ENCODE data around the gene PLCB4.

The PLCB4 gene

DNA sequence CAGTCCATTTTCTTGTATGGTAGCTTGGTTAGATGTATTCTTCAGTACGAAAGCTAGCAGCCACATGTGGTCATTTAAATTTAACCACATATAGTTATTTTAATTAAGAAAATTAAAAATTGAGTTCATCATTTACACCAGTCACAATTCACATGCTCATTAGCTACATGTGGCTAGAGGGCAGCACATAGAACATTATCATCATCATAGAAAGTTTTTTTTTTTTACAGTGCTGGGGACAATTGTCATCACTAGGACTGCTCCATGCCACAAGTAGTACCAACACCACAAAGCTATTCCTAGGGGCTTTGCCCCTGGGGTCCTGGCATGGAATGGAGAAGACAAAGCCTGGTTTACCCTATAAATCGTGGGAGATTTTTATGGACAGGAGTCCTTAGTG is 30.5 kb downstream of the PLCB4 start:
- Histone ChIP-seq H2BK12ac (ENCODE audit: low read length) (no peak overlapping the region), H3K27ac (replicated peaks; ENCODE audit: low read length) (no peak overlapping the region), H3K4me3 (ENCODE audit: low read length in 2 of 2) (no peak overlapping the region), H4K91ac (ENCODE audit: low read depth, low read length, poor library complexity) (no peak overlapping the region), H3K23ac (ENCODE audit: low read depth, low read length, poor library complexity) (no peak overlapping the region), H2BK120ac (ENCODE audit: low read depth, low read length) (no peak overlapping the region), H3K79me1 (ENCODE audit: low read depth, low read length) (no peaks in the 10 kb centered on the region), H3K4ac (ENCODE audit: low read length) (no peak overlapping the region), H3K4me1 (ENCODE audit: control insufficient read depth in 2 of 2, insufficient read depth in 1 of 2, low read depth in 1 of 2, low read length in 2 of 2) (no peaks in the 10 kb centered on the region), H3K27me3 (ENCODE audit: control insufficient read depth in 3 of 3, insufficient read depth in 3 of 3, low read depth in 1 of 3, low read length in 3 of 3) (no peaks in the 10 kb centered on the region), H2AK5ac (ENCODE audit: low read depth, low read length) (no peak overlapping the region), H3K9me3 (replicated peaks in 1 of 2; ENCODE audit: control insufficient read depth in 2 of 2, insufficient read depth in 1 of 2, low read depth in 1 of 2, low read length in 2 of 2) (no peaks in the 10 kb centered on the region), H3K14ac (ENCODE audit: low read length) (no peak overlapping the region), H2BK15ac (ENCODE audit: low read length) (no peak overlapping the region), H3K9ac (ENCODE audit: low read depth, low read length, poor library complexity) (no peak overlapping the region), H2BK5ac (ENCODE audit: low read length) (no peak overlapping the region), H3K18ac (ENCODE audit: low read length) (no peak overlapping the region), H4K8ac (ENCODE audit: low read depth, low read length) (no peak overlapping the region), H2AFZ (ENCODE audit: low read length) (no peak overlapping the region), H3K4me2 (ENCODE audit: insufficient read depth, low read length, poor library complexity, severe bottlenecking) (no peak overlapping the region), H3K36me3 (replicated peaks in 1 of 2; ENCODE audit: control insufficient read depth in 2 of 2, insufficient read depth in 2 of 2, low read length in 2 of 2) (no peaks in the 10 kb centered on the region)
- WGBS, 2 donors (ENCODE audit: extremely low coverage in 2 of 2, insufficient read length in 2 of 2, insufficient replicate concordance in 1 of 2), result no CpG with 5 or more reads among the region's 2 CpGs
- no peak for DNase-seq (ENCODE audit: low spot score)

DNA sequence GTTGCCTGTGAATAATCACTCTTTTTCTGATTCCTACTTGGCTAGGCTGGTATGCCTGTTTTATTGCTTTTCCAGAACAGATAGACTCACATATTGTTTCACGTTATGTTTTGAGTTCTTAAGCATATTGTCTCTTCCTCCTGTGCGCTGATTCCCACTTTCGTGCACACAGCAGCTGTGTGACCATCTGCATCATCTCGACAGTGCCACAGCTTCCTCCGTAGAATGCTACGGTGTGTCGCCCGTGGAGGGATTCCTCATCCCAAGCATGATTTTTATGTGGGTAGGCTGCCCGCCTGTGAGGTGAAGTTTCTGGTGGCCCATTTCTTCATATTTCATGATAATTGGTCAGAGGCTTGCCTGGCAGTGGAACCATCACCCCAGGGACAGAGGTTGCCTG is 31.8 kb downstream of the PLCB4 start:
- no peaks in the 10 kb centered on the region for H3K79me1 ChIP-seq (ENCODE audit: low read depth, low read length)
- no peak overlapping the region for H3K4me2 ChIP-seq (ENCODE audit: insufficient read depth, low read length, poor library complexity, severe bottlenecking)
- H3K9ac ChIP-seq (ENCODE audit: low read depth, low read length, poor library complexity), result no peak overlapping the region
- H3K14ac ChIP-seq (ENCODE audit: low read length), result no peak overlapping the region
- no peak overlapping the region for H3K4ac ChIP-seq (ENCODE audit: low read length)
- WGBS, 2 donors (ENCODE audit: extremely low coverage in 2 of 2, insufficient read length in 2 of 2, insufficient replicate concordance in 1 of 2), result no CpG with 5 or more reads among the region's 9 CpGs
- H3K4me3 ChIP-seq (ENCODE audit: low read length in 2 of 2), result no peak overlapping the region
- H4K8ac ChIP-seq (ENCODE audit: low read depth, low read length), result no peak overlapping the region
- no peak overlapping the region for H2AK5ac ChIP-seq (ENCODE audit: low read depth, low read length)
- no peak overlapping the region for H3K23ac ChIP-seq (ENCODE audit: low read depth, low read length, poor library complexity)
- H3K27ac ChIP-seq (replicated peaks; ENCODE audit: low read length), result no peak overlapping the region
- no peak overlapping the region for H2BK120ac ChIP-seq (ENCODE audit: low read depth, low read length)
- H2BK12ac ChIP-seq (ENCODE audit: low read length), result no peak overlapping the region
- DNase-seq (ENCODE audit: low spot score), result no peak
- no peak overlapping the region for H3K18ac ChIP-seq (ENCODE audit: low read length)
- no peak overlapping the region for H2BK15ac ChIP-seq (ENCODE audit: low read length)
- H3K9me3 ChIP-seq (replicated peaks in 1 of 2; ENCODE audit: control insufficient read depth in 2 of 2, insufficient read depth in 1 of 2, low read depth in 1 of 2, low read length in 2 of 2), result no peaks in the 10 kb centered on the region
- no peak overlapping the region for H2AFZ ChIP-seq (ENCODE audit: low read length)
- no peaks in the 10 kb centered on the region for H3K27me3 ChIP-seq (ENCODE audit: control insufficient read depth in 3 of 3, insufficient read depth in 3 of 3, low read depth in 1 of 3, low read length in 3 of 3)
- H4K91ac ChIP-seq (ENCODE audit: low read depth, low read length, poor library complexity), result no peak overlapping the region
- H2BK5ac ChIP-seq (ENCODE audit: low read length), result no peak overlapping the region
- H3K36me3 ChIP-seq (replicated peaks in 1 of 2; ENCODE audit: control insufficient read depth in 2 of 2, insufficient read depth in 2 of 2, low read length in 2 of 2), result no peaks in the 10 kb centered on the region
- H3K4me1 ChIP-seq (ENCODE audit: control insufficient read depth in 2 of 2, insufficient read depth in 1 of 2, low read depth in 1 of 2, low read length in 2 of 2), result no peaks in the 10 kb centered on the region

- no peak overlapping the region for H3K4me3 ChIP-seq (ENCODE audit: low read length in 2 of 2)
Observed at GRCh38 chr20:9102456-9102855, 33.6 kb downstream of the PLCB4 start.

DNA sequence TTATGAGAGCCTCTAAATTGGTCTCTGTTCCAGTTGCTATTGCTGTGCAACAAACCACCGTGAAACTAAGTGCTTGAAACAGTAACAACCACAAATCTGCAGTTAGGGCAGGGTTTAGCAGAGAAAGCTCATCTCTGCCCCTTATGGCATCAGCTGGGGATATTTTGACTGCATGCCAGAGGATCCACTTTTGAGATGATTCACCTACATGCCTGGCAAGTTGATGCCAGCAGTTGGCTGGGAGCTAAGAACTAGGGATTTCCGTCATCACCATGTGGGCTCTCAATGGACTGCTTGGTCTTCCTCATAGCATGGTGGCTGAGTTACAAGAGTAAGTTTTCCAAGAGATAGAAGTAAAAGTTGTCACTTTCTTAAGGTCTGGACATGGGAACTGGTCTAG is 35.1 kb downstream of the PLCB4 start:
- Histone ChIP-seq H2BK15ac (ENCODE audit: low read length) (no peak overlapping the region), H3K27me3 (ENCODE audit: control insufficient read depth in 3 of 3, insufficient read depth in 3 of 3, low read depth in 1 of 3, low read length in 3 of 3) (no peaks in the 10 kb centered on the region), H3K14ac (ENCODE audit: low read length) (no peak overlapping the region), H3K23ac (ENCODE audit: low read depth, low read length, poor library complexity) (no peak overlapping the region), H2BK12ac (ENCODE audit: low read length) (no peak overlapping the region), H3K4me1 (ENCODE audit: control insufficient read depth in 2 of 2, insufficient read depth in 1 of 2, low read depth in 1 of 2, low read length in 2 of 2) (no peaks in the 10 kb centered on the region), H3K9me3 (replicated peaks in 1 of 2; ENCODE audit: control insufficient read depth in 2 of 2, insufficient read depth in 1 of 2, low read depth in 1 of 2, low read length in 2 of 2) (no peaks in the 10 kb centered on the region), H3K9ac (ENCODE audit: low read depth, low read length, poor library complexity) (no peak overlapping the region), H2BK5ac (ENCODE audit: low read length) (no peak overlapping the region), H4K8ac (ENCODE audit: low read depth, low read length) (no peak overlapping the region), H3K4me2 (ENCODE audit: insufficient read depth, low read length, poor library complexity, severe bottlenecking) (no peak overlapping the region), H3K4me3 (ENCODE audit: low read length in 2 of 2) (no peak overlapping the region), H3K4ac (ENCODE audit: low read length) (no peak overlapping the region), H2BK120ac (ENCODE audit: low read depth, low read length) (no peak overlapping the region), H2AFZ (ENCODE audit: low read length) (no peak overlapping the region), H3K79me1 (ENCODE audit: low read depth, low read length) (no peaks in the 10 kb centered on the region), H4K91ac (ENCODE audit: low read depth, low read length, poor library complexity) (no peak overlapping the region), H3K27ac (replicated peaks; ENCODE audit: low read length) (no peak overlapping the region), H2AK5ac (ENCODE audit: low read depth, low read length) (no peak overlapping the region), H3K18ac (ENCODE audit: low read length) (no peak overlapping the region), H3K36me3 (replicated peaks in 1 of 2; ENCODE audit: control insufficient read depth in 2 of 2, insufficient read depth in 2 of 2, low read length in 2 of 2) (no peaks in the 10 kb centered on the region)
- no peak for DNase-seq (ENCODE audit: low spot score)
- no CpG with 5 or more reads among the region's 2 CpGs for WGBS, 2 donors (ENCODE audit: extremely low coverage in 2 of 2, insufficient read length in 2 of 2, insufficient replicate concordance in 1 of 2)

More at GRCh38 chr20:9102456-9102855, 33.6 kb downstream of the PLCB4 start:
- H2BK12ac ChIP-seq (ENCODE audit: low read length), result no peak overlapping the region
- no peaks in the 10 kb centered on the region for H3K36me3 ChIP-seq (replicated peaks in 1 of 2; ENCODE audit: control insufficient read depth in 2 of 2, insufficient read depth in 2 of 2, low read length in 2 of 2)
- H3K4me1 ChIP-seq (ENCODE audit: control insufficient read depth in 2 of 2, insufficient read depth in 1 of 2, low read depth in 1 of 2, low read length in 2 of 2), result no peaks in the 10 kb centered on the region
- H3K14ac ChIP-seq (ENCODE audit: low read length), result no peak overlapping the region
- H3K9me3 ChIP-seq (replicated peaks in 1 of 2; ENCODE audit: control insufficient read depth in 2 of 2, insufficient read depth in 1 of 2, low read depth in 1 of 2, low read length in 2 of 2), result no peaks in the 10 kb centered on the region
- no peak overlapping the region for H2BK5ac ChIP-seq (ENCODE audit: low read length)
- H3K79me1 ChIP-seq (ENCODE audit: low read depth, low read length), result no peaks in the 10 kb centered on the region
- no peak overlapping the region for H3K4me2 ChIP-seq (ENCODE audit: insufficient read depth, low read length, poor library complexity, severe bottlenecking)
- no peak overlapping the region for H2AFZ ChIP-seq (ENCODE audit: low read length)
- H3K18ac ChIP-seq (ENCODE audit: low read length), result no peak overlapping the region
- H3K4ac ChIP-seq (ENCODE audit: low read length), result no peak overlapping the region
- no peak overlapping the region for H3K27ac ChIP-seq (replicated peaks; ENCODE audit: low read length)
- no peaks in the 10 kb centered on the region for H3K27me3 ChIP-seq (ENCODE audit: control insufficient read depth in 3 of 3, insufficient read depth in 3 of 3, low read depth in 1 of 3, low read length in 3 of 3)
- no peak overlapping the region for H2BK15ac ChIP-seq (ENCODE audit: low read length)
- no peak overlapping the region for H4K91ac ChIP-seq (ENCODE audit: low read depth, low read length, poor library complexity)
- no peak for DNase-seq (ENCODE audit: low spot score)
- no peak overlapping the region for H3K9ac ChIP-seq (ENCODE audit: low read depth, low read length, poor library complexity)
- no peak overlapping the region for H4K8ac ChIP-seq (ENCODE audit: low read depth, low read length)
- H3K23ac ChIP-seq (ENCODE audit: low read depth, low read length, poor library complexity), result no peak overlapping the region
- no peak overlapping the region for H2AK5ac ChIP-seq (ENCODE audit: low read depth, low read length)
- no peak overlapping the region for H2BK120ac ChIP-seq (ENCODE audit: low read depth, low read length)
